ENCODE measurements around the gene RBM4B.

DNA sequence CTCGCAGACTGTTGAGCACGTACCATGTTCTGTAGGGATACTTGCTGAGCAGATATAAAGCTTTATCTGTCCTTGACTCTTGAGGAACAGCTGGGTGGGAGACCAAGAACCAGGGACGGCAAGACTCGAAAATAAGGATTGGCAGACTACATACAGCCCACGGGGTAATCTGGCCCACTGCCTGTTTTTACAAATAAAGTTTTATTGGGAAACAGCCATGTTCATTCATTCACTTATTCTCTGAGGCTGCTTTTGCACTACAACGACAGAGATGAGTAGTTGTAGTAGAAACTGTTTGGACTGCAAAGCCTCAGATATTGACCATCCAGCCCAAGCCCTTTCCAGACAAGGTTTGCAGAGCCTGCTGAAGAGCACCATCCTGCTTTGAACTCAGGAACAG, 20.3 kb upstream of the RBM4B start:
- TF ChIP-seq, protein P1, sequence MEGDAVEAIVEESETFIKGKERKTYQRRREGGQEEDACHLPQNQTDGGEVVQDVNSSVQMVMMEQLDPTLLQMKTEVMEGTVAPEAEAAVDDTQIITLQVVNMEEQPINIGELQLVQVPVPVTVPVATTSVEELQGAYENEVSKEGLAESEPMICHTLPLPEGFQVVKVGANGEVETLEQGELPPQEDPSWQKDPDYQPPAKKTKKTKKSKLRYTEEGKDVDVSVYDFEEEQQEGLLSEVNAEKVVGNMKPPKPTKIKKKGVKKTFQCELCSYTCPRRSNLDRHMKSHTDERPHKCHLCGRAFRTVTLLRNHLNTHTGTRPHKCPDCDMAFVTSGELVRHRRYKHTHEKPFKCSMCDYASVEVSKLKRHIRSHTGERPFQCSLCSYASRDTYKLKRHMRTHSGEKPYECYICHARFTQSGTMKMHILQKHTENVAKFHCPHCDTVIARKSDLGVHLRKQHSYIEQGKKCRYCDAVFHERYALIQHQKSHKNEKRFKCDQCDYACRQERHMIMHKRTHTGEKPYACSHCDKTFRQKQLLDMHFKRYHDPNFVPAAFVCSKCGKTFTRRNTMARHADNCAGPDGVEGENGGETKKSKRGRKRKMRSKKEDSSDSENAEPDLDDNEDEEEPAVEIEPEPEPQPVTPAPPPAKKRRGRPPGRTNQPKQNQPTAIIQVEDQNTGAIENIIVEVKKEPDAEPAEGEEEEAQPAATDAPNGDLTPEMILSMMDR (IDR thresholded peaks at IDR 0.05), result no peak
- no peak for TF ChIP-seq POLR2AphosphoS5 (IDR thresholded peaks at IDR 0.05)
- no peak for TF ChIP-seq POLR2A (IDR thresholded peaks at IDR 0.05; ENCODE audit: low read depth)
